GM19193 (cell line): ENCODE data around the gene MYMX.
A peak's percentile ranks its signal among the peaks of the same experiment; 100 is the strongest.

Experiments
- POLR2A ChIP-seq: IDR thresholded peaks from 4 replicates; pipeline ENCODE4 v1.6.1; 2011; ENCODE audit not compliant: insufficient read depth, insufficient read length; ENCODE audit errors: extremely low read depth

MYMX gene

DNA sequence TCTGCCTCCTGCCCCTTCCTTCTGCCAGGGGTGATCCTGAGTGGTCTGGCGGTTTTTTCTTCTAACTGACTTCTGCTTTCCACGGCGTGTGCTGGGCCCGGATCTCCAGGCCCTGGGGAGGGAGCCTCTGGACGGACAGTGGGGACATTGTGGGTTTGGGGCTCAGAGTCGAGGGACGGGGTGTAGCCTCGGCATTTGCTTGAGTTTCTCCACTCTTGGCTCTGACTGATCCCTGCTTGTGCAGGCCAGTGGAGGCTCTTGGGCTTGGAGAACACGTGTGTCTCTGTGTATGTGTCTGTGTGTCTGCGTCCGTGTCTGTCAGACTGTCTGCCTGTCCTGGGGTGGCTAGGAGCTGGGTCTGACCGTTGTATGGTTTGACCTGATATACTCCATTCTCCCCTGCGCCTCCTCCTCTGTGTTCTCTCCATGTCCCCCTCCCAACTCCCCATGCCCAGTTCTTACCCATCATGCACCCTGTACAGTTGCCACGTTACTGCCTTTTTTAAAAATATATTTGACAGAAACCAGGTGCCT lies 16.9 kb downstream of the MYMX start:
- TF ChIP-seq POLR2A, result no peak

DNA sequence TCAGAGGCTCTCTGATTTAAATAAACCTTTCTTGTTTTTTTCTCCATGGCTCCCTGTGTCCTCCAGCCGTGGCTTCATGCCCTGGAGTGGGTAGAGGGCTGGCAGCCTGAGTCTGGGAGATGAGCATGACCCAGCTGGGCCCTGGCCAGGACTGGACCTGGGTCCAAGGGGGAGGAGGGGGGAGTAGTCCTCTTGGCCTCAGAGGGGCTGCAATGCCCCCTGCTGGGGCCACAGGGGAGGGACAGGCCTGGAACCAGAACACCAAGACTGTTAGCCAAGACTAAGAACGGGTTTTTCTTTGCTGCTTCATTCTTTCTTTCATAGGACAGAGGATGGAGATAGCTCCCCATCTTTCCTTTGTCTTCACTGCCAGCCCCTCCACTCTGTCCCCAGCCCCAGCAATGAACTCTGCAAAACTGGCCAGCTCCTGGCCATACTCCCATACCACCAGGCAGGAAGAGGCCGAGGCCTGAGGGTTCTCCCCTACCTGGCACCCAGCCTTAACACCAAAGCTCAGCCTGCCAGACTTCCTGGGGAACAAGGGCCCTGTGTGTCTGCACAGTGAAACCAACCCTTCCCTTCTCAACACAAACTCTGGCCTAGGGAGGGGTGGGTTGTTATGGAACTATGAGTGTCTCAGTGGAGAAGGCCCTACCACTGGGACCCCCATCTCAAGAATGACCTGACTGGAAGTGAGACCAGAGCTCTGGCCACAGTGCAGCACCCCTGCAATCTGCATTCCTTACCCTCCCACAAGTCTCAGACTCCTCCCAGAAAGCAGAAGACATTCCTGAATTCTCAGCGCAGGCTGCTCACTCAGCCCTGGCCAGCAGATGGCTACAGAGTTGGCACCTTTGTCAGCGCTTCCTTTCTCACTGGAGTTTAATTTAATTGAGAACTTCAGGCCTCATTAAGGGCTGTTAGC lies 17.6 kb downstream of the MYMX start:
- TF ChIP-seq POLR2A, result no peak

DNA sequence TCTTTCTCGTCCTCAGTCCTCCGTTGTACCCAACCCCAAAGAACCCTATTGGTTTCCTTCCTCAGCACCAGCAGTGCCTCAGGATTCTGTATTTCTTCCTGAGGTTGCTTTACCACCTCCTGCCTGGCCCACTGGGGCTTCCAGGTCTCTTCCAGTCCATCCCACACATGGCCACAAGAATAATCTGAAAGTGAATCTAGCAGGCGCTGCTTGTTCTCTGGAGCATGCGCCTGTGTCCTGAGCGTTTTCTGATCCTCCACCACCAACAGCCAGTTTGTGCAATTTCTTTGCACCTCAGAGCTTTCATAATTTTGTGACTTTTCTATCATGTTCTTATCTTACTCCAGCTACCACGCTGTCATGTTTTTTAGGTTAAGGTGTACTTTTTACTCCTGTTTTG lies 18.5 kb downstream of the MYMX start:
- TF ChIP-seq POLR2A, result no peak

DNA sequence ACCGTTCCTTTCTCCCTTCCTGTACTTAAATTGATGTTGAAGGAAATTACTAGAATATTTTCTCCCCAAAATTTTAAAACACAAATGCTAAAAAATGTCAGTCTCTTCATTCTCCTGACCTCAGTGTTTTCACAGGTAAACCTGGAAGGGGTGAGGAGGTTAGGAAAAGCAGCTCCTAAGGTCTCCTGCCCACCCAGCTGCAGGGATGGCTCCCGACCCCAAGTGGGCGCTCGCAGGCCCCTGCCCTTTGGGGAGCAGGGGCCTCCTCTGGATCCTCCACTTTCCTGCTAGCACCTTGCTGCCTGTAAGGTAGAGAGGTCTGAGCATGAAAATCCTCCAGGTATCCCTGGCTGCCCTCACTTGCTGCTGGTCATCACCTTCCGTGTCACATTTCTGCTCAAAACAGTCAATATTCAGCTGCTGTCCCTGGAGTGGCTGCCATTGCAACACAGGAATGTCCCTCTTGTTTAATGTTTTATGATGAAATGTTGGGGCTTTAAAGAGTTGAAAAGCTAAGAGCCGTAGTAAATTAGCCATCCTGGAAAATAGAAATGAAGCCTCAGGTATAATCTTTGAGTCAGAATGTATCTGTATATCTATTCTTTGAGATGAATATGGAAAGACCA lies 19.3 kb downstream of the MYMX start:
- TF ChIP-seq POLR2A, result no peak

DNA sequence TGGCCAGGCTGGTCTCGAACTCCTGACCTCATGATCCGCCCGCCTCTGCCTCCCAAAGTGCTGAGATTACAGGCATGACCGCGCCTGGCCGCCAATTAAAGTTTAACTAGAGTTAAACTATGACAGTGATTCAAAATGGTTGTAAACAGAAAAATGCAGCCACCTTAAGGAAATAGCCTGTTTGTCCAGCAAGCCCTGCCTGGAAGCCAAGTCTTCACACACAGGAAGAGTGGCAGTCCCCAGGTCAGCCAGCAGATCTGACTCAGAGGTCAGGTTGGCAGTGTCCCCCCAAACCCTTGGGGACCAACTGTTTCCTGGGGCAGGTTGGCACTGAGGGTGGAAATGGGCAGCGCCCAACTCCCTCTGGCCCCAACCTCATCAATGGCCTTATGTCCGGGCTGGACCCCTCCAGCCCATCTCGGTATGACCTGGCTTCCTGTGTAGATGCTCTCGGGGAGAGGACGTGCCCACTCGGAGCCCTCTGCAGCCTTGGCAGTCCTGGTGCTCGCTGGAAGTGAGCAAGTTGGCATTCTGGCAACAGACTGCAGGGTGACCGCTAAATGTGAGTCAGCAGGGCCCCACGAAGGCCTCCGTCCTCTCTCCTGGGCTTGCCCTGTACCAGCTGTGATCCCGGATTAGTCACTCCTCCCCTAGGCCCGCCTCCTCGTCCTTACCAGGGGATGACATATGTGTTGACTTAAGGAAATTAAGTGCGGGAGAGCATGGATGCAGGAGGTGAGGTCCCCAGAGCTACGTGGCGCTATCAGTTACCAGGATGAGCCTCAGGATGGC lies 20.5 kb downstream of the MYMX start:
- no peak for TF ChIP-seq POLR2A

DNA sequence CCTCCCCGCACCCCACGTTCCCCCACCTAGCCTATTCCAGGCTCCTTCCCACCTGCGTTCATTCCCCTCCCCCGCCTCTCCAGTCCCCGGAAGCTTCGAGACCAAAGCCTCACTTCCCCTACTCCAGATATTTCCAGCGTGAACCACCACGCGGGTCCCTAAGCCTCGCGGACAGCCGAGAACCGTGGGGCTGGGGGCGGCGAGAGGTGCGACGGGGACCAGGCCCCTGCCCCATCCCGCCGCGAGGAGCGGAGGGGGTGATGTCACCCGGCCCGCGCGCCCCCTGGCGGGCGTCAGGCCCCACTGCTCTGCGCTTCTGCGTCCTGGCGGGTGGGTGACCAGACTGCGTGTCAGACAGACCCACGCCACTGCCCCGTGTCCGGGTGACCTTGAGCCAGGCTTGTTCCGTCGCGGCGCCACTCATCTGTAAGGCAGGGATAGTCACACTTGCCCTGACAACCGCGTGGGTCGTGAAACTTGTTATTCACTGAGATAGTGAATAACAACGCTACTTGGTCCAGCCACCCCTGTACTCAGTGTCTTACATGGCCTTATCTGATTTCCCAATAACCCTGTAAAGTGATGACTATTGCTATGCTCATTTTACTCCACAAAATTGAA lies 21.2 kb downstream of the MYMX start:
- TF ChIP-seq POLR2A, result peak; percentile 47

DNA sequence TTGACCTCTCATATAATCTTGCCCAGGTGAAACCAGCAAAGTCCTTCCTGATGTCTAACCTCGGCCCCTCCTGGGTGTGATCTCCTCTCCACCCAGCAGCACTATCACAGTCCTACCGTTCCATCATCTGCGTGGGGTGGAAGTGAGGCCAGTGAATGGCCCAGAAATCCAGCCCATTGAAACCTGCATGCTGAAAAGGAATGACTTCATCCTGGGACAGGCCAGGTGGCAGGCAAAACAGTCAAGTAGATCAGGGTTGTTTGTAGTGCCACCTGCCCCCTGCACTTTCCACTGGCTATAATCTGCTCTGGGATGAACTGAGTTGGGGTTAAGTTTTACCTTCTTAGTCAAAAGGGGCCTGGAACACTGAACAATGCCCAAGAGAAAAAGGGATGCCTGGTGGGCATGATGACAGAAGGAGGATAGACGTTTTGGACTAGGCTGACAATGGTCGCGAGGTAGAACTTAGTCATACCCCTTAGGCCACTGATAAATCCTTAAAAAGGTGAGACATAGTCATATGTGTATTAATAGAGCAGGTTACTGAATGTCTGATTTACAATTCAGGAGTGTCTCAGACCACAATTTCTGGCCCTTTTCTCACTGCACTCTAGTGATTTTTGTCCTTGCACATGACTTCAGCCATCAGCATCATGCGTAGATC lies 22.1 kb downstream of the MYMX start:
- no peak for TF ChIP-seq POLR2A

DNA sequence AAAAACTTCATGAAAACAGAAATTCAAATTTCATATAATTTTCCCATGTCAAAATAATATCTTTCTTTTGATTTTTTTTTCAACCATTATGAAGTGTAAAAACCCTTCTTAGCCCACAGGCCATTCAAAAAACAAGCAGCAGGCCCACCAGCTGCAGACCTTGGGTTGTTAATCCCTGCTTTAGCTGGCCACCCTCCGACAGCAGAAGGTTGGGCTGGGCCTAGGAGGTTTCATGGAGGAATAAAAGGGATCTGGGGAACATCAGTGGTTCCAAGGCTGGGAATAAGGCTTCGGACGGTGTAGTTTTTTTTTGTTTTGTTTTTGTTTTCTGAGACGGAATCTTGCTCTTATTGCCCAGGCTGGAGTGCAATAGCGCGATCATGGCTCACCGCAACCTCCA lies 26.6 kb downstream of the MYMX start:
- TF ChIP-seq POLR2A, result no peak

DNA sequence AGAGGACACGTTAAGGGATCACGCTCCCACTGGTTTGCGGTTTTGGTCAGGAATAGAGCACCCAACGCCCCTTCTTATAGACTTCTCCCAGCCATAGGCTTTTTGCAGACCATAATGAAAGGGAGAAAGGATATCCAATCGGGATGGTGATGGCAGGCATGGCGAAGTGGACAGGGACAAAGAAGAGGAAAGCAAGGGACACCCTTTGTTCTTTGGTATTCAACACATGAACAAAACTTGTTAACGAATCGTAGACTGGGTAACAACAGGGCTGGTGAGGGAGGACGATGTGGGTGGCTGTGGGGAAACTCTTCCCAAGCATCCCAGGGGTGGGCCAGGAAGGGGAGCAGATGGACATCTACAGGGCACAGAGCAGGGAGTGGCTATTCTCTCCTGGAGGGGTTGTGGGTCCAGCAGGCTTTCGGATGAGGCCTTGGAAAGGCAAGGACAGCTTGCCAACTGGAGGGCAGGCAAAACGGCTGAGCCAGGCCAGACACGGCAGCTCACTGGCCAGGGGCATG lies 28.7 kb downstream of the MYMX start:
- TF ChIP-seq POLR2A, result no peak

DNA sequence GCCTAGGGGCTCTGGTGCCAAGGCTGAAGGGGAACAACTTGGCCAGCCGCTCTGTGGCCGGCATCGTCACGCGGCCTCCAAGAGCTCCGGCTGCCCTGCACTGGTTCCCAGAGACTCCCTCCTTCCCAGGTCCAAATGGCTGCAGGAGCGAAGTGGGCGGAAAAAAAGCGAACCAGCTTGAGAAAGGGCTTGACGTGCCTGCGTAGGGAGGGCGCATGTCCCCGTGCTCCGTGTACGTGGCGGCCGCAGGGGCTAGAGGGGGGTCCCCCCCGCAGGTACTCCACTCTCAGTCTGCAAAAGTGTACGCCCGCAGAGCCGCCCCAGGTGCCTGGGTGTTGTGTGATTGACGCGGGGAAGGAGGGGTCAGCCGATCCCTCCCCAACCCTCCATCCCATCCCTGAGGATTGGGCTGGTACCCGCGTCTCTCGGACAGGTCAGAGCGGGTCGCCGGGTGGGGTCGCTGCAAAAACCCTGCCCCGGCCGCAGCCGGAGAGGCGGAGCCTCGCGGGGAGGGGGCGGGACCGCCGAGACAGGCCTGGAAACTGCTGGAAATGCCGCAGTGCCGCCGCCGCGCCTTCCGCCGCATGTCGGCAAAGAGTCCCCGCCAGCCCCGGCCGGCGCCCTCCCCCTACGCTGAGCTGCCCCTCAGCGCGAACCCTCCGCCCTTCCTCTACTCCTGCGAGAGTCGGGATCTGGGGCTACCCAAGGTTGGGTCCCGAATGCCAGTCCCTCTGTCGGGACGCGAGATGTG lies 29.4 kb downstream of the MYMX start:
- no peak for TF ChIP-seq POLR2A

DNA sequence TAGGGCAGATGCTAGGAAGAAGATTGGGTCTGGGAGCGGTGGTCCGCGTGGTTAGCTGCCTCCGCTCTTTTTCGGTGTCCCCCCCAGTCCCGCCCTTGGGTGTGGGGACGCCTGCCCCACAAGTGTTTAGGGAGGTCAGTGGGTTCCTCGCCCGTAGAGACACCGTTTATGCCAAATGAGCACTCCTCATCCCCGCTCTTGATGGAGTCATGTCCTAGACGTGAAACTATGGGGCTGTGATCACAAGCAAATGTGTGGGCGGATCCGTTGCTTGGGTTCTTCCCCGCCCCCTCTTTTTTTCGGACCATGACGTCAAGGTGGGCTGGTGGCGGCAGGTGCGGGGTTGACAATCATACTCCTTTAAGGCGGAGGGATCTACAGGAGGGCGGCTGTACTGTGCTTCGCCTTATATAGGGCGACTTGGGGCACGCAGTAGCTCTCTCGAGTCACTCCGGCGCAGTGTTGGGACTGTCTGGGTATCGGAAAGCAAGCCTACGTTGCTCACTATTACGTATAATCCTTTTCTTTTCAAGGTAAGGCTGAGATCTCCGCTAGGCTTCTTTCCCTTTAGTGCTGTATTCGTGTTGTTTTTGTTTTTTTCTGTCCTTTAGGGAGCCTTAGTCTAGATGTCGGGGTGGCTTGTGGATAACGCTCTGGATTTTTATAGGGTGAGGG lies 30.1 kb downstream of the MYMX start, which contains the start of gene HSP90AB1:
TSS of gene HSP90AB1 (plus strand) at position 439 of the 675 bp plus-strand sequence. CDS start 1,529 bp downstream, outside the sequence.
- TF ChIP-seq POLR2A, result peak; percentile 100
